Stomach (tissue), 4 donors: Measurements from ENCODE around the gene THSD4.
"Not testable (repeated sequence)": the region's sequence is repeated elsewhere in the genome, so short reads cannot be mapped to it uniquely, and the experiment has no call there.

Experiments used
- EP300 ChIP-seq: sonication (generic); formaldehyde crosslinking; IDR thresholded peaks from one replicate; pipeline ENCODE4 v1.6.1; 2017; ENCODE audit warnings: antibody characterized with exemption
- POLR2AphosphoS5 ChIP-seq, 3 donors: sonication (generic); formaldehyde crosslinking; IDR thresholded peaks; one replicate each; pipeline ENCODE4 v1.6.1; 2016; ENCODE audit warnings: antibody characterized with exemption in 3 of 3
- TF ChIP-seq, protein P1 (sequence below), 7 experiments: fragments of 450-650 bp in 4 of 7; fragments of 200-600 bp in 3 of 7; sonication (generic) in 3 of 7; IDR thresholded peaks; one replicate each; pipeline ENCODE4 v1.5.1; 2016 to 2019; ENCODE audit warnings: antibody characterized with exemption in 7 of 7, control low read depth in 2 of 7, mild to moderate bottlenecking in 1 of 7

DNA sequence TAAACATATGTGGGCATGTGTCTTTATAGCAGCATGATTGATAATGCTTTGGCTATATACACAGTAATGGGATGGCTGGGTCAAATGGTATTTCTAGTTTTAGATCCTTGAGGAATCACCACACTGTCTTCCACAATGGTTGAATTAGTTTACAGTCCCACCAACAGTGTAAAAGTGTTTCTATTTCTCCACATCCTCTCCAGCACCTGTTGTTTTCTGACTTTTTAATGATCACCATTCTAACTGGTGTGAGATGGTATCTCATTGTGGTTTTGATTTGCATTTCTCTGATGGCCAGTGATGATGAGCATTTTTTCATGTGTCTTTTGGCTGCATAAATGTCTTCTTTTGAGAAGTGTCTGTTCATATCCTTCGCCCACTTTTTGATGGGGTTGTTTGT, 252.5 kb downstream of the THSD4 start:
- TF ChIP-seq, protein P1, sequence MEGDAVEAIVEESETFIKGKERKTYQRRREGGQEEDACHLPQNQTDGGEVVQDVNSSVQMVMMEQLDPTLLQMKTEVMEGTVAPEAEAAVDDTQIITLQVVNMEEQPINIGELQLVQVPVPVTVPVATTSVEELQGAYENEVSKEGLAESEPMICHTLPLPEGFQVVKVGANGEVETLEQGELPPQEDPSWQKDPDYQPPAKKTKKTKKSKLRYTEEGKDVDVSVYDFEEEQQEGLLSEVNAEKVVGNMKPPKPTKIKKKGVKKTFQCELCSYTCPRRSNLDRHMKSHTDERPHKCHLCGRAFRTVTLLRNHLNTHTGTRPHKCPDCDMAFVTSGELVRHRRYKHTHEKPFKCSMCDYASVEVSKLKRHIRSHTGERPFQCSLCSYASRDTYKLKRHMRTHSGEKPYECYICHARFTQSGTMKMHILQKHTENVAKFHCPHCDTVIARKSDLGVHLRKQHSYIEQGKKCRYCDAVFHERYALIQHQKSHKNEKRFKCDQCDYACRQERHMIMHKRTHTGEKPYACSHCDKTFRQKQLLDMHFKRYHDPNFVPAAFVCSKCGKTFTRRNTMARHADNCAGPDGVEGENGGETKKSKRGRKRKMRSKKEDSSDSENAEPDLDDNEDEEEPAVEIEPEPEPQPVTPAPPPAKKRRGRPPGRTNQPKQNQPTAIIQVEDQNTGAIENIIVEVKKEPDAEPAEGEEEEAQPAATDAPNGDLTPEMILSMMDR (IDR thresholded peaks at IDR 0.05): not testable (repeated sequence)
- TF ChIP-seq EP300; POLR2AphosphoS5 (IDR thresholded peaks at IDR 0.05): not testable (repeated sequence)
